CD1c-positive myeloid dendritic cell (primary cell): Measurements from ENCODE around the gene SLC15A1.

Experiments used
- DNase-seq: peaks from one replicate; pipeline ENCODE4 v3.0.0-alpha.2; 2016; ENCODE audit errors: extremely low spot score

The SLC15A1 gene, protein sequence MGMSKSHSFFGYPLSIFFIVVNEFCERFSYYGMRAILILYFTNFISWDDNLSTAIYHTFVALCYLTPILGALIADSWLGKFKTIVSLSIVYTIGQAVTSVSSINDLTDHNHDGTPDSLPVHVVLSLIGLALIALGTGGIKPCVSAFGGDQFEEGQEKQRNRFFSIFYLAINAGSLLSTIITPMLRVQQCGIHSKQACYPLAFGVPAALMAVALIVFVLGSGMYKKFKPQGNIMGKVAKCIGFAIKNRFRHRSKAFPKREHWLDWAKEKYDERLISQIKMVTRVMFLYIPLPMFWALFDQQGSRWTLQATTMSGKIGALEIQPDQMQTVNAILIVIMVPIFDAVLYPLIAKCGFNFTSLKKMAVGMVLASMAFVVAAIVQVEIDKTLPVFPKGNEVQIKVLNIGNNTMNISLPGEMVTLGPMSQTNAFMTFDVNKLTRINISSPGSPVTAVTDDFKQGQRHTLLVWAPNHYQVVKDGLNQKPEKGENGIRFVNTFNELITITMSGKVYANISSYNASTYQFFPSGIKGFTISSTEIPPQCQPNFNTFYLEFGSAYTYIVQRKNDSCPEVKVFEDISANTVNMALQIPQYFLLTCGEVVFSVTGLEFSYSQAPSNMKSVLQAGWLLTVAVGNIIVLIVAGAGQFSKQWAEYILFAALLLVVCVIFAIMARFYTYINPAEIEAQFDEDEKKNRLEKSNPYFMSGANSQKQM

DNA sequence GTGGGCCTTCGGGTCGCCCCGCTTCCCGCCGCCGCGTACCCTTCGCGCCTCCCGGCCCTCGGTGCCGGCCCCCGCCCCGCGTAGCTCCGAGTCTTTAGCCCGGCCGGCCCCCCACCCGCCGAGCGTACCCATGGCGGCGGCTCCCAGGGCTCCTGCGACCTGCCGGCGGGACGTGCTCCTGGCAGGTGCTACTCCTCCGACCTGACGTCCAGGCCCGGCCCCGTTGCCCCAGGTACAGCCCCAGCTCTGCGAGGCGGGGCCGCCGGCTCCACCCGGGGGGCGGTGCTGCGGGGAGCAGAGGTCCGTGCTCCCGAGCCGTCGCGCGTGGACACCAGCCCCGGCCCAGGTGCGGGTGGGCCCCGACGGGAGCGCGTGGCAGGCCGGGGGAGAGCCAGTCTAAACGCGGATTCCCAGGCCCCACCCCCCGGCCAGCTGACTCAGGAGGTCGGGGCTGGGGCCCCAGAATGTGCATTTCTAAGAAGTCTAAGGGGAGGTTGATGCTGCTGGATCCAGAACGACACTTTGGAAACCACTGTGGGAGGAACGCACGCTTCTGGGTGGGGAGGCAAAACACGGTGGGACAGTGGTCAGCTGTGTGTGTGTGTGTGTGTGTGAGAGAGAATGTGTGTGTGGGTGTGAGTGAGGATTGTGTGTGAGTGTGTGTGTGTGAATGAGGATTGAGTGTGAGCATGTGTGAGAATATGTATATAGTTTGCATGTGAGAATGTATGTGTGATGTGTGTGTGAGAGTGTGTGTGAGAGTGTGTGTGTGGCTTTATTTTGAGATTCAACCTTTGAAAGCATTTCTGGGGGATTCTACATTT is at the start of gene SLC15A1:
Gene SLC15A1 (minus strand): TSS at position 206 of the 824 bp plus-strand sequence. CDS start 74 bp downstream, at position 132.
- DNase-seq: no peak

DNA sequence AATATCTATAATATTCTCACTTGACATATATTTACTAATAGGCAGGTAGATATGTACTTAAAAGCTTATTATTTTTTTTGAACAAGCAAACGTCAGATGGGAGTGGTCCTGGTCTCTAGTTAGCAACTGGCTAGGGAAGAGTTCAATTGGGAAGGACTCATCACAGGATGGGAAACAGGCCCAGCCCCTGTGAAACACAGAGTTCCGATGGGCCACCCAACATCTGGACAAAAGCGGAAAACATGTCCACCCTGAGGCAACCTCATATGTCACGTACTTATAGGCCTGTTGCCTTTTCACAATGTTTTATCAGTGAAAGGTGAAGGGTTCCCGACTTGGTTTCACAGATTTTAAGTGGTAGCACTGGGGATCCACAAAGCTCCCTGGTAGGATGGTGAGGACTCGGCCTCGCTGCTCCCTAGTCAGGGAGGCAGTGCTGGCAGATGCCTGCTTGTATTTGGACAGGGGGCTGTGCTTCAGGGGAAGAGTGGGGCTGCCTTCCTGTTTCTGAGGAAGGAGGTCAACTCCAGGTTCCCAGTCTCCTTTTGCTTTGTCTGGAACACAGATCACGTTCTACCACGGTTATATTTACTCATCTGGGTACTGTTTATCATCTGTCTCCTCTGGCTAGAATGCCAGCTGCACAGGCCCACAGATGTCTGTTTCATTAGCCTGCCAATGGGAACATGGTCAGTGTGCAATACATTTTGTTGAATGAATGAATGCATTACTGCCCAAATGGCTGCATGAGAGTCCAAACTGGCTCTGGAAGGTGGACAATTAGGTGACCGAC is 49.4 kb upstream of the SLC15A1 start:
- DNase-seq: no peak

DNA sequence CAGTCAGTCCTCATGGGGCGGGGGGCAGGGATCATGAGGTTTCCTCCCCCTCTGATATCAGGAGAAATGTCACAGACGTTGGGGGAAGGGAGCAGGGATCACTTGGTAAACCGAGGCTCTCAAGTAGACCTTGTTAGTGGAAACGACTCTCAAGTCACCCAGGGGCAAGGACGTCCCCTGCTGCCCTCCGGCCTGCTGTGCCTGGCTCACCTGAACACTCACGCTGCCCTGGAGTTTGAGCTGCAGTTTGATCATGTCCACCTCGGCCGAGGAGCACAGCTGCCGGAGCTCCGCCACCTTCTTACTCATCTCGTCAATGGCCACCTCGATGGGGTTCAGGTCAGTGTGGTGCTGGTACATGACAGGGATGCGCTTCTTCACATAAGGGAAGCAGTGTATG is 47.6 kb upstream of the SLC15A1 start:
- DNase-seq: no peak

DNA sequence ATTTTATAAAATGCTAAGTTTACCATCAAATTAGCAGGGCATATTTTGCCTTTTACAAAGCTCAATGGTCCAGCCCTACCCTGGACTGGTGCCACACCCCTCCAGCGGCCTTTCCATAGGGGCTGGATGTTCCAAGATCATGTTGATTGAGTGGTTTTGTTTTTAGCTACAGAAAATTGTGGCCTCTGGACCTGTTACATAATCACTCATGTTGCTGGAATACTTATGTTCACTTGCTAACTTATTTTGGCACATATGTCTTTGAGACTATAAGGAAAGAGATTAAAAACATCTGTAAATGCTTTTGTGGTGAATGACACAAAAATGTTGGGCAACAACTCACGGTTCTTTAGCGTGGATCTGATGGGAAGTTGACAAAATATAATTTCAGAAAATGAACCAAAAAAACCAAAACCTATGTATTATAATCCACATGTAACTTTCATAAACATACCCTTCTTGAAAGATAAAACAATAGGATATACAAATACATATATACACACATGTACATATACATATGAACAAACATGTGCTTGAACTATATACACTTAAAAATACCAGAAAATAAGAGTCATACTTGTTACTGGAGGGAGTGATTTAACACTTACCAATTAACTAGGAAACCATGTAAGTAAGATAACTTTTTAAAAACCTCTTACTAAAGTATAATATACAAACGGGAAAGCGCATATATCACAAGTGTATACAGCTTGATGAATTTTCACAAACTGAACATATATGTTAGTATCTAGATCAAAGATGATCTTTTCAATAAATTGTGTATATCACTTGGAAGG is 46.6 kb upstream of the SLC15A1 start:
- no peak for DNase-seq

DNA sequence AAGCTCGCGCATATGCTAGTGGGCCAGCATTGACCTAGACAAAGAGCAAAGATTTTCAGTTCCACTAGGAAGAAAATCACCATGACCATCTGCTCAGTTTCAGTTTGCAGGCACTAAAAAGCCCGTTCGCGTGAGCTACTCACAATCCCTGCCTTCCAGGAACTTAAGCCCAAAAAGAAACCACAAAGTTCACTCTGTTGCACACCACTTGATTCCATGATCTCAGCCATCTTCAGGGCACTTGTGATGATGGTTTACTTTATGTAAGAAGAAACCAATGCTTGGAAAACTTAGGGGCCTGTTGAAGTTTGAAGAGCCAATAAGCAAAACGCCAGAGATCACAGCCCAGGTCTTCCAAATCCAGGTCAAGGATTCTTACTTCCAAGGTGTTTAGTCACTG is 45.0 kb upstream of the SLC15A1 start:
- DNase-seq: no peak

DNA sequence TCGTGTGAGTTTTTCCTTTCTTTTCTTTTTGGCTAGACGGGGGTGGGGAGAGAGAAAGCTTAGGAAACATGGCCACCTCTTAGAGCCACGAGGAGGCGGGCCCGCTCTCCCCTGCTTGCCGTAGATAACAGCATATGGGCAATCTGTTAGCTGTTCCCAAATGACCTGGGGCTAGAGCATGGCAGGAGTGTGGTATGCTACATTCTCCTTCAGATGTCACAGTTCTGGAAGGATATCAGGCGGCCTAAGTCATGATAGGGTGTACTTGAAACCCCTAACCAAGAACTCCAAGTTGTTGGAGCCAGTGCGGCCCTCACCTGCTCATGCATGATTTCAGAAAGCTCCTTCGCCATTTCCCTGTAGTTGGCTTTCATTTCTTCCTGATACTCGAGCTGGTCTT is 44.3 kb upstream of the SLC15A1 start:
- no peak for DNase-seq

DNA sequence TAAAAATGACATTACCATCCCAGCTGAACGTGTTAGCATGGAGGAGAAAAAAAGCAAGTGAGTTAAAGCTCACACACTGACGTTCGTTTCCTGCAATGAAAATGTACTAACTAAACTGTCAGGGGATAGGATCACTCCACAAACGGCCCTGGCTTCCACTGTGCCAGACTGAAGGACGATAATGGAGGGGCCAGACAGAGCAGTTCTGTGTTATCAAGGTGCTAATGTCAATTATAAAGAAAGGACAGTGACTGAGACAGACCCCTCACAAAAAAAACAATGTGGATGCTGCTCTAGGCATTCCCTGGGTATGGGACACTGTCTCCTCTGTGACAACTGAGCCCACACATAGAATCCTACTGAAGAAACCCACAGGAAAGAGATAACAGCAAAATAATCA is 43.7 kb upstream of the SLC15A1 start:
- no peak for DNase-seq

DNA sequence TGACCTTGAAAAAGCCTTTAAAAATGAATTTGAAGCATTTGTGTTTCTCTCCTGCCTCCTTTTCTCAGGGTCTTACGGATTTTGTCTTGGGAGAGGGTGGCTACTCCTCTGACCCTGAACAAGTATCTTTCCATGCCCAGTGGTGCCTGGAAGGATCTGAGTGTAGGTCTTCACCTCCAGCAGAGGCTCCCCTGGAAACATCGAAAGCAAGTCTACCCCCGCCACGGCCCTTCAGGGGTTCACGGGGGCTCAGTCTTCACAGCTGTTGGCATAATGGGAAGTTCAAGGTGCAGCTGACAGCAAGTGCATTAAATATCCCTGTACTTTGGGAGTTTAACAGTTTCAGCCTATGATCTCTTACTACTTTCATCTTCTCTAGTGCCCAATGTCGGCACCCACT is 42.7 kb upstream of the SLC15A1 start:
- no peak for DNase-seq

DNA sequence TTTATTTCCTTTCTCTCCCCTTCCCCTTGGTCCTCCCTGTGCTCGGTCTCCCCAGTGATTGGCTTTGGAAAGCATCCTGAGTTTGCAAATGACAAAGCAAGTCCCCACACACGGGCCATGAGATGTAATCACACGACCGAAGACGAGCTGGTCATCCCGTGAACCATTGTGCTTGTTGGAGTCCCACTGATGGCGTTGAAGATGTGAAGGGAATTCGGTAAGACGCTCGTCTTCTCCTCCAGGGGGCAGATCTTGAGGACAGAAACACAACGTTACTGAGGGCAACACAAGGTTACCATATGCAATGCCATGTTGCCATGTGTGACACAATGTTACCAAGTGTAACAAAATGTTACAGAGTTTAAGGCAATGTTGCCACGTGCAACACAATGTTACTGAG is 42.0 kb upstream of the SLC15A1 start:
- no peak for DNase-seq

DNA sequence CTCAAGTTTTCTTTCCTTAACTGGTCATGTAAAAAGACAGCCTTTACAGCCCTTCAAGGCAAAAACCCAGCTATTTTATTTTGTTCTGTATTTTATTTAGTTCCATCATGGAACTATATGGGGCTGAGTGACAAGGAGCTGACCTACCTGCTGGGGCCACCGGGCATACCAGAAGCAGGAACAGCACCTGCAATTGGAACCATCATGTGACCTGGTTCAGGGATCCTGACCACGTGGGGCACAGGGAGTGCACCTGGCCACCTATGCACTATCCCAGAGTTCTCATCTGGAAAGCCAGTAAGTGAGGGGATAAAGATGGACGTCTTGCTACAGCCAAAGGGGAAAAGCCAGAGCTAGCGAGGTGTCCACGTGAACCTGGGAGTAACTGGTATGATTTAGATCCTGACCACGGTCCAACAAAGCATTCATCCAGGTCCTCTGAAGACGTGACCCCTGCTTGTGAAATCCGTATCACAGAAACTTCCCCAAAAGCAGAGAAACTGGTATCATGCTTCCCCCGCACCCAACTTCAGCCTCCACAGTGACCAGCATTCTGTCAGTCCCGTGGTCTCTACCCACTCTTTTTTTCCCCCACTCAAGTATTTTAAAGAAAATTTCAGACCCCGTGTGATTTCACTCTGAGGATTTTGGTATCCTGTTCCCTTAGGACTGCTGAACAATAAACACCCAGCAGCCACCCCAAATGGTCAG is 40.5 kb upstream of the SLC15A1 start:
- peak; percentile 7 for DNase-seq

DNA sequence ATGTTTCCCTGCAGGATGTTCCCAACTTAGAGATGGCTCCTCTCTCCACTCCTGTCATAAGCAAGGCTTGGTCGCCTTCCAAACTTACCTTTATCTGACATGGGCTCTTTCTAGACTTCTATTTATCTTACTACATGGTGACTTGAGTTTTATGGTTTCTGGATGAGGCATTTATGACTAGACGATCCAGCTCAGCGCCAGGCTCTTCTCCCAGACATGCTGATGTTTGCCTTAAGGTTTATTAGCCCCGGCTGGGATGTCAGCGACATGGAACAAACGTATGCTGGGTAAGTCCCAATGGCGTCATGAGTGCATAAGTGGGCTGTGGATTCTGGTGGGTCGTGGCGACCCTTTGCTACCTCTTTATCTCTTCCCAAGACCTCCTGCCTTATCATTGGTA is 39.8 kb upstream of the SLC15A1 start:
- DNase-seq: no peak

DNA sequence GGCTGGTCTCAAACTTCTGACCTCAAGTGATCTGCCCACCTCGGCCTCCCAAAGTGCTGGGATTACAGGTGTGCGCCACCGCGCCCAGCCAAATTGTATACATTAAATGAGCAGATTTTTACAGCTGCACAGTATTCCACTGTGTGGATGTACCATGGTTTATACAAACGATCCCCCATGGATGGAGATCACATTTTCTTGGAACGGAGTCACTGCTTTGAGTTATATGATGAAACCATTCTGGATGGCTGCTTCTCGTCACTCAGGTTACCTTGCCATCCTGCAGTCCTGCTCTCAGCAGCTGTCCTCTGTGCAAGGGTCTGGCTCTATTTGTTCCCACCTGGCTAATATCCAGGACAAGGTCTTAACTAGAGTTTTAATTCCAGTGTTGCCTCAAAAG is 39.1 kb upstream of the SLC15A1 start:
- no peak for DNase-seq

DNA sequence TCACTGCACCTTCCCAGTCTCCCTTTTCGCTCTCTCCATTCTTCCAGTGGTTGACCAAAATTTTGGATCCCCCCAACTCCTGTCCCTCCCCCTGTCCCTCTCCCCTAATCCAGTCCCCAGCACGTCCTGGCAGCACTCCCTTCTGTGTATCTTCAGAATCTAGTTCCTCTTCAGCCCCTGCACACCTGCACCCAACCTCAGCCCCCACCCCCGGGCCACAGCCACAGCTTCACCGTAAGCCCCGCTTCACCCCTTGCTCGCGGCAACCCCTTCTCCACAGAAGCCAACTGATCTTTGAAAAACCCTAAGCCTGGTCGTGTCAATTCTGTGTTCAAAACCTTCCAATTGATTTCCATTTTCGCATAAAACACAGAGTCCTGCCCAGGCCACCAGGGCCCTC is 35.5 kb upstream of the SLC15A1 start:
- no peak for DNase-seq

DNA sequence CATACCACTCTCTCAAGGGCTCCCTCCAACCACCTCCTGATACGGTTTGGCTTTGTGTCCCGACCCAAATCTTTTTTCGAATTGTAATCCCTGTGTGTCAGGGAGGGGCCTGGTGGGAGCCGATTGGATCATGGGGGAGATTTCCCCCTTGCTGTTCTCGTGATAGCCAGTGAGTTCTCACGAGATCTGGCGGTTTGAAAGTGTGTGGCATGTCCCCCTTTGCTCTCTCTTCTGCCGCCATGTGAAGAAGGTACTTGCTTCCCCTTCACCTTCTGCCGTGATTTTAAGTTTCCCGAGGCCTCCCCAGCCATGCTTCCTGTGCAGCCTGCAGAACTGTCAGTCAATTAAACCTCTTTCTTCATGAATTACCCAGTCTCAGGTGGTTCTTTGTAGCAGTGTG is 34.7 kb upstream of the SLC15A1 start:
- no peak for DNase-seq

DNA sequence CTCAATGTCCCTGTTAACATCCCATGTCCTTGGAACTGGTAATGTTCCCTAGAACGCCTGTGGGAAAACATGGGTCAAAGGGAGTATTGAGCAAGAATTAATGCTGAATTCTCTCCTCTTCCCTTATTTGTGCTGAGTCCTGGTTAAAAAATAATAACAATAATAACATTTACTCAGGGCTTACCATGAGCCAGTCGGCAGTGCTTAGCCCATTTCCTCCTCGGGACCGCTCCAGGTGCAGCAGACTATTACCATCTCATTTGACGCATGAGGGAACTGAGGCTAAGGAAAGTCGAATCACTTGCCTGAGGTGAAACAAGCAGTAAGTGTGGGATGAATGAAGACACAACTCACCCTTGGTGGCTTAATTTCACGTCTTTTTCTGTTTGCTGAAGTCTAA is 33.6 kb upstream of the SLC15A1 start:
- no peak for DNase-seq

DNA sequence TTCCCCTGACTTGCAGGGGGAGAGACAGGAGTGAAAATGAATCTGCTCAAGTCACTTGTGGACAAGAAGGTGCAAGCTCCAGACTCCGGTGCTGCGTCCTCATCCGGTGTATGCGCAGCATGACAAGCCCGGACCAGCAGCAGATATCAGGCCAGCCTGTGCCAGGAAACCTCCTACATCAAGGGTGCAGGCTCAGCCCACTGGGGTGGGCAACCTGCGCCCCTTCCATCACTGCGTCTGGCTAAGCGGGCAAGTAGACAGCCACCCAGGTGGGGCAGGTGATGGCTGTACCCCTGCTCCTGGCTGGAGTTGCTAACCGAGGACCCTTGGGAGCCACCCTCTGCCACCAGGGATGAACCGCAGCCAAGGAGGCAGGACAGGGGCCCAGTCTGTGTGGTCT is 32.9 kb upstream of the SLC15A1 start:
- DNase-seq: no peak

DNA sequence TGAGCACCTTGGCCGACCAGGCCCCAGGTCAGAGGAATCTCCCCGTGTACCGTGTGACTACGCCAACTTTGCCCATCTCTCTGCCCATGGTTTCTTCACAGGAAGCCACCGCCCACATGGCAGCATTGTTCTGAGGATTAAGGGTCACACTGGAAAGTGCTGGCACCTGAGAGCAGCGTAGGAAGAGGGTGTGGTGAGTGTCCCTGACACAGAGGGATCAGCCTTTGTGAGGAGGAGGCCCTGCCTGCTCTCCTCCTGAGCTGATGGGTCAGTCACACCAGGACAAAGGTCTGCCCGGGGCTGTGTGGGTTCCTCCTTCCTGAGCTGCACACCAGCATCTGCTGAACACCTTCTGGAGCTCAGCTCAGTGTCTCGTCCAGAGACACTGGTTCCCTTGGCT is 32.2 kb upstream of the SLC15A1 start:
- no peak for DNase-seq

DNA sequence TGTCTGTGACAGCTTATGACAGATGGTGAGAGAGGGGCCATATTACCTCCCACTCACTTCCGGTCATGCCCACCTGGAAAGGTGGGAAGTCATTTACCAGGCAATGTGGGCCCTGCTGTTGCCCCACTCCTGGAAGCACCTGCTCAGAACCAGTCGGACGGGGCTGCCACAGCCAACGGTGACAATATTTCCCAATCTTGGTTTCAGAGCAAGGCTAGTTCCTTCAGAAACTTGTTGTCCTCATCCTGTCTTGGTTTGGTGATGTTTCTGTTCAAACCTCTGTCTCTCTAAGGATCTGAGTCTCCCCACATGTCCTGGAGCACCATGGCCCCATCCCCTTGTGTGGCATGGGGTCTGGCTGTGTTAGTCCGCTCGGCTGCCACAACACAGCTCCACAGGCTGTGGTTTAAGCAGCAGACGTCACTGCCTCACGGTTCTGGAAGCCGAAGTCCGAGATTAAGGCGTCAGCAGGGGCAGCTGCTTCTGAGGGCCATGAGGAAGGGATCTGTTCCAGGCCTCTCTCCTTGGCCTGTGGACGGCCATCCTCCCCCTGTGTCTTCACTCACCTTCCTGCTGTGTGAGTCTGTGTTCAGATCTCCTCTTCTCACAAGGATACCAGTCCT is 31.5 kb upstream of the SLC15A1 start:
- DNase-seq: no peak

DNA sequence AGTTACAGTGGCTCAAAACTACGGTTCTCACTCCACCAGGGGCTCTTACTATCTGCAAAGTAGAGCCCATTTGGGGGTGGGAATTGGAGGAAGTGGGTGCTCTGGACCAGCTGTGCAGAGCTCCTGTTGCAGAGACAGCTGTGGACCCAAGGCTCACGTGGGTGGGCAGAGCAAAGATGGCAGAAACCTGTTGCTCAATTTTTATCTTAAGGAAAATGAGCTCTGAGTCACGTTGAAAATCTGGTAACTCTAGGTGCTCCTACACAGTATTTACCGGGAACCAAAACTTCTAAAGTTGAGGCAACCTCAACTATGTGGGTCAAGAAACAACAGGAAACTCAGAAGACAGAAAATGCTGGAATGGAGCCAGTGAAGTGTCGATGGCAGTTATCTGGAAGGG is 30.2 kb upstream of the SLC15A1 start:
- peak; percentile 7 for DNase-seq

DNA sequence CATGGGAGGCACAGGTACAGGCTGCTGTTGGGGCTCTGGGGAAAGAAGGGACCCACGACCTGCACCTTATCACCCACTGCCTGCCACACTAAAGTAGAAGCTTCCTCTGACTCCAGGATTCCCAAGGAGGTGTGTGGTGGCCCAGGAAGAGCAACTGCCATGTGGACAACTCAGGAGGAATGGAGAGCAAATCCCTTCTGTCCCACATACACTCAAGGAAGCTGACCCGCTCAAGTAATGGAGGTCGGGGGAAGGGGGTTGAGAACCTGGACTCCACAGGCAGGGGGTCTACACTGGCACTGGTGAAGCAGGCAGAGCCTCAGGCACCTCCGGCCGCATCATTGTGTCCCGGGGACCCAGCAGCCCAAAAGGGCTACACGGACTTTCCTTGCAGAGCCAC is 29.4 kb upstream of the SLC15A1 start:
- no peak for DNase-seq
